Neural progenitor cell (in vitro differentiated cells): ENCODE measurements around the gene TBXAS1.

Source experiments
- EZH2 ChIP-seq: fragments of 200-600 bp; sonication (generic); IDR thresholded peaks from 2 replicates; pipeline ENCODE4 v1.6.1; 2017; ENCODE audit warnings: antibody characterized with exemption, mild to moderate bottlenecking, moderate library complexity
- EZH2phosphoT487 ChIP-seq: fragments of 200-600 bp; sonication (generic); IDR thresholded peaks from 2 replicates; pipeline ENCODE4 v1.6.1; 2017; ENCODE audit warnings: antibody characterized with exemption

DNA sequence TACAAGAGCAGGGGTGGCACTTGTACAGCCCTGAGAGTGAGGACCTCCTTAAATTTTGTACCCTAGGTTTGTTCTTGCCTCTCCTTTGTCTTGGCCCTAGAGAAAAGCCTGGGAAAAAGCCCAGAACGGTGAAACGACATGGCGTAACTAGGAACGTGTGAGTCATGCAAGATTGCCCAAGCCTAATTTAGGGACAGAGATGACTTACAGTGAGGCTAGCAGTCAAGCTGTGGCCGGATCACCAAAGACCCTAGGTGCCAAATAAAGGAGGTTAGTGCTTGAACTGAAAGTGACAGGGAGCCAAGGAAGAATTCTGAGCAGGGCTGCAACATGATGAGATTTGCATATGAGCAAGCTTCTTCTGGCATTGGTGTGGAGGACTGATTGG is 25.1 kb downstream of the TBXAS1 start:
- TF ChIP-seq EZH2phosphoT487 = no peak
- no peak for TF ChIP-seq EZH2
